Activated CD8-positive, alpha-beta memory T cell treated with anti-CD3 and anti-CD28 coated beads for 36 hours (primary cell): Measurements from ENCODE around the gene NBR1. TPM values are rescaled to one million over a fixed set of nuclear protein-coding genes. Genes with fewer than 3 reads are reported as not detected.
"Not testable (repeated sequence)": the region's sequence is repeated elsewhere in the genome, so short reads cannot be mapped to it uniquely, and the experiment has no call there.

Experiments
- CTCF ChIA-PET: fragments of 350-600 bp; sonication (Branson Sonifier 250); formaldehyde crosslinking; loops from one replicate; lab custom pipeline; 2021; ENCODE audit warnings: antibody characterized with exemption; lab: Charles Lee
- POLR2A ChIA-PET: fragments of 350-600 bp; sonication (Branson Sonifier 250); formaldehyde crosslinking; loops from one replicate; lab custom pipeline; 2021; ENCODE audit warnings: antibody characterized with exemption; lab: Charles Lee
- total RNA-seq, 2 experiments: library from RNA; stranded (reverse); gene quantifications; one replicate each; pipeline ENCODE4 v1.2.3, GENCODE V29; 2021

The NBR1 gene
- total RNA-seq, 2 experiments from 2014 or later: 35.5 to 37.0 TPM

- CTCF ChIA-PET, POLR2A ChIA-PET: not testable (repeated sequence)
Observed at GRCh38 chr17:43231205-43232020, 60.4 kb downstream of the NBR1 start.

GRCh38 chr17:43232021-43232699 is 61.1 kb downstream of the NBR1 start:
- POLR2A ChIA-PET, CTCF ChIA-PET: not testable (repeated sequence)

- POLR2A ChIA-PET, CTCF ChIA-PET: not testable (repeated sequence)
Observed at GRCh38 chr17:43233263-43233662, 62.2 kb downstream of the NBR1 start.

GRCh38 chr17:43233877-43234276 is 62.9 kb downstream of the NBR1 start, which contains the start of gene RNU2-1:
TSS of gene RNU2-1 (minus strand) at chr17:43233977.
- CTCF ChIA-PET, POLR2A ChIA-PET: not testable (repeated sequence)

- CTCF ChIA-PET, POLR2A ChIA-PET: not testable (repeated sequence)
Observed at GRCh38 chr17:43239597-43239996, 68.6 kb downstream of the NBR1 start.

- POLR2A ChIA-PET, CTCF ChIA-PET: not testable (repeated sequence)
Observed at GRCh38 chr17:43240596-43241352, 69.8 kb downstream of the NBR1 start.

GRCh38 chr17:43246456-43246855 is 75.4 kb downstream of the NBR1 start:
- CTCF ChIA-PET, POLR2A ChIA-PET: not testable (repeated sequence)

Other genes with a start within 250 kb of the NBR1 start
- gene AARSD1, start 206.8 kb upstream of the NBR1 start, total RNA-seq: 10 to 100 TPM; 88.5 to 95.4 TPM
- gene PTGES3L, start 191.1 kb upstream of the NBR1 start, total RNA-seq: under 1 TPM; 0.63 to 0.80 TPM
- 10 to 100 TPM; 14.4 to 14.9 TPM for gene RUNDC1, start 190.6 kb upstream of the NBR1 start, total RNA-seq
- gene RPL27, start 172.8 kb upstream of the NBR1 start, total RNA-seq: 1,000 to 10,000 TPM; 1,386 to 1,409 TPM
- 10 to 100 TPM; 19.0 to 21.9 TPM for gene IFI35, start 164.4 kb upstream of the NBR1 start, total RNA-seq
- gene VAT1, start 148.8 kb upstream of the NBR1 start, total RNA-seq: 10 to 100 TPM; 33.6 to 36.0 TPM
- gene RND2, start 146.0 kb upstream of the NBR1 start, total RNA-seq: under 1 TPM; 0.06 TPM
- 10 to 100 TPM; 77.5 to 82.1 TPM for gene BRCA1, start 45.9 kb upstream of the NBR1 start, total RNA-seq
- 1 to 10 TPM; 8.6 to 9.6 TPM for gene TMEM106A, start 40.7 kb downstream of the NBR1 start, total RNA-seq
- under 1 TPM in 1 of 2 experiments, not detected in 1; 0.31 TPM for gene CCDC200, start 57.4 kb downstream of the NBR1 start, total RNA-seq
- 1,000 to 10,000 TPM; 2,386 to 3,070 TPM for gene RNU2-1, start 62.8 kb downstream of the NBR1 start, total RNA-seq
- 1 to 10 TPM; 2.2 to 2.6 TPM for gene ARL4D, start 227.8 kb downstream of the NBR1 start, total RNA-seq